HepG2 (cell line): ENCODE measurements around the gene IVD. TPM values are rescaled to one million over a fixed set of nuclear protein-coding genes. Genes with fewer than 3 reads are reported as not detected.

Experiments used
- ARNTL ChIP-seq: sonication (generic); formaldehyde crosslinking; IDR thresholded peaks from 2 replicates; pipeline ENCODE4 v1.4.0; 2020; ENCODE audit warnings: mild to moderate bottlenecking, missing genetic modification reagents
- BCL3 ChIP-seq: sonication (generic); formaldehyde crosslinking; IDR thresholded peaks from 2 replicates; pipeline ENCODE4 v1.5.1; 2020; ENCODE audit warnings: mild to moderate bottlenecking, missing genetic modification reagents, moderate library complexity
- CAMTA2 ChIP-seq: sonication (generic); formaldehyde crosslinking; IDR thresholded peaks from 2 replicates; pipeline ENCODE4 v1.4.0; 2020; ENCODE audit warnings: mild to moderate bottlenecking, missing genetic modification reagents, borderline replicate concordance
- CEBPG ChIP-seq: IDR thresholded peaks from 2 replicates; pipeline ENCODE4 v1.6.1; 2016
- DBP ChIP-seq: sonication (generic); formaldehyde crosslinking; IDR thresholded peaks from 2 replicates; pipeline ENCODE4 v1.4.0; 2020; ENCODE audit warnings: missing genetic modification reagents; ENCODE audit errors: not compliant biosample characterization
- DMAP1 ChIP-seq: IDR thresholded peaks from 2 replicates; pipeline ENCODE4 v1.6.1; 2016
- ELF4 ChIP-seq: sonication (generic); formaldehyde crosslinking; IDR thresholded peaks from 2 replicates; pipeline ENCODE4 v1.5.0; 2020; ENCODE audit warnings: missing genetic modification reagents, mild to moderate bottlenecking, moderate library complexity, borderline replicate concordance
- GTF3A ChIP-seq: sonication (generic); formaldehyde crosslinking; conservative IDR thresholded peaks from 2 replicates; pipeline ENCODE4 v1.4.0; 2020; ENCODE audit warnings: mild to moderate bottlenecking, missing genetic modification reagents
- HMG20A ChIP-seq: IDR thresholded peaks from 2 replicates; pipeline ENCODE4 v1.6.1; 2016; ENCODE audit warnings: borderline replicate concordance
- KLF6 ChIP-seq: IDR thresholded peaks from 2 replicates; pipeline ENCODE4 v1.8.0; 2016; ENCODE audit warnings: missing biosample characterization, missing genetic modification reagents
- MAFG ChIP-seq: sonication (generic); formaldehyde crosslinking; IDR thresholded peaks from 2 replicates; pipeline ENCODE4 v1.5.1; 2020; ENCODE audit warnings: mild to moderate bottlenecking, missing genetic modification reagents
- NFKB2 ChIP-seq: sonication (generic); formaldehyde crosslinking; IDR thresholded peaks from 2 replicates; pipeline ENCODE4 v1.4.0; 2020; ENCODE audit warnings: missing genetic modification reagents, borderline replicate concordance
- NR2F6 ChIP-seq, 2 experiments: IDR thresholded peaks; 2 replicates each; pipeline ENCODE4 v1.6.1; 2016; ENCODE audit warnings: antibody characterized with exemption in 1 of 2, mild to moderate bottlenecking in 1 of 2
- RNF2 ChIP-seq: fragments of 450-650 bp; conservative IDR thresholded peaks from 2 replicates; pipeline ENCODE4 v1.6.1; 2016; ENCODE audit warnings: low read depth
- SNAPC2 ChIP-seq: sonication (generic); formaldehyde crosslinking; IDR thresholded peaks from 2 replicates; pipeline ENCODE4 v1.8.1; 2022; ENCODE audit warnings: mild to moderate bottlenecking, missing genetic modification reagents
- TEAD3 ChIP-seq: optimal IDR thresholded peaks from 2 replicates; pipeline ENCODE3; 2016; ENCODE audit warnings: borderline replicate concordance
- THAP9 ChIP-seq: sonication (generic); formaldehyde crosslinking; IDR thresholded peaks from 2 replicates; pipeline ENCODE4; 2020; ENCODE audit warnings: missing genetic modification reagents, mild to moderate bottlenecking, borderline replicate concordance
- ZMYM2 ChIP-seq: sonication (generic); formaldehyde crosslinking; IDR thresholded peaks from 2 replicates; pipeline ENCODE4 v1.8.0; 2022; ENCODE audit warnings: mild to moderate bottlenecking, missing genetic modification reagents
- ZNF547 ChIP-seq: sonication (generic); formaldehyde crosslinking; IDR thresholded peaks from 2 replicates; pipeline ENCODE4 v1.5.1; 2020; ENCODE audit warnings: mild to moderate bottlenecking, missing genetic modification reagents
- ZNF564 ChIP-seq: sonication (generic); formaldehyde crosslinking; IDR thresholded peaks from 2 replicates; pipeline ENCODE4 v1.8.1; 2023; ENCODE audit warnings: mild to moderate bottlenecking, missing genetic modification reagents
- ZNF784 ChIP-seq: sonication (generic); formaldehyde crosslinking; IDR thresholded peaks from 2 replicates; pipeline ENCODE4 v1.5.1; 2020; ENCODE audit warnings: missing genetic modification reagents, mild to moderate bottlenecking, borderline replicate concordance
- ZSCAN30 ChIP-seq: sonication (generic); formaldehyde crosslinking; IDR thresholded peaks from 2 replicates; pipeline ENCODE4 v1.5.0; 2020; ENCODE audit warnings: mild to moderate bottlenecking, missing genetic modification reagents
- ZSCAN9 ChIP-seq: IDR thresholded peaks from 2 replicates; pipeline ENCODE4 v1.6.1; 2016; ENCODE audit warnings: borderline replicate concordance
- polyA plus RNA-seq, 8 experiments: library from polyadenylated mRNA; depleted of rRNA in 3 of 8; stranded (reverse) in 7 of 8; unstranded in 1 of 8; fragments of >200 nt; fragmentation: Illumina TruSeq in 4 of 8; extraction: Trizol in 4 of 8; gene quantifications; 2 replicates each; pipeline versions ENCODE4 v1.2.1 to v1.2.3, GENCODE V29; 2011 to 2016; ENCODE audit warnings: low read depth in 4 of 8, missing spikeins in 1 of 8, mixed read lengths in 1 of 8; ENCODE audit not compliant: insufficient read depth in 1 of 8
- total RNA-seq, 5 experiments: library from RNA; depleted of rRNA; stranded (reverse); fragments of >200 nt; fragmentation: Illumina TruSeq; extraction: Trizol; gene quantifications; 2 replicates each; pipeline ENCODE4 v1.2.3, GENCODE V29; 2016; ENCODE audit warnings: low read depth in 1 of 5

Gene IVD
- total and polyA plus RNA-seq, 2 of the 13 experiments (the other 11 are each of a cell fraction or from before 2014, with no cell fraction given), result 48.0 to 53.9 TPM

GRCh38 chr15:40367686-40368611 lies 37.6 kb upstream of the IVD start (continued):
- TF ChIP-seq THAP9 (CRISPR knock-in tag) (peak; percentile 80), RNF2 (peak; percentile 97), BCL3 (peak; percentile 98), ZMYM2 (CRISPR knock-in tag) (peak; percentile 68; the same call in 1 of the 2 replicates), ARNTL (peak; percentile 60; the same call in 1 of the 2 replicates), ZNF784 (CRISPR knock-in tag) (peak; percentile 41; the same call in 1 of the 2 replicates), DBP (CRISPR knock-in tag) (peak; percentile 96), ZNF547 (CRISPR knock-in tag) (peak; percentile 96), SNAPC2 (CRISPR knock-in tag) (peak; percentile 92), TEAD3 (CRISPR knock-in tag) (peak; percentile 53), ZNF564 (peak; percentile 80; the same call in 1 of the 2 replicates), ELF4 (CRISPR knock-in tag) (no peak), ZSCAN9 (CRISPR knock-in tag) (peak; percentile 95), CAMTA2 (CRISPR knock-in tag) (no peak), NFKB2 (CRISPR knock-in tag) (peak; percentile 99), NR2F6 (IDR thresholded peaks at IDR 0.05) (no peak), NR2F6 (CRISPR knock-in tag; IDR thresholded peaks at IDR 0.05) (peak; percentile 55), HMG20A (no peak), ZSCAN30 (CRISPR knock-in tag) (0 out of 2 replicates have a peak, but pooled peaks have one; percentile 43), CEBPG (CRISPR knock-in tag) (peak; percentile 36; the same call in 1 of the 2 replicates), KLF6 (peak; percentile 98), MAFG (CRISPR knock-in tag) (no peak), GTF3A (CRISPR knock-in tag) (no peak), DMAP1 (CRISPR knock-in tag) (peak; percentile 61; the same call in 1 of the 2 replicates)
